ENCODE measurements around the gene CATSPER3.

Gene CATSPER3

DNA sequence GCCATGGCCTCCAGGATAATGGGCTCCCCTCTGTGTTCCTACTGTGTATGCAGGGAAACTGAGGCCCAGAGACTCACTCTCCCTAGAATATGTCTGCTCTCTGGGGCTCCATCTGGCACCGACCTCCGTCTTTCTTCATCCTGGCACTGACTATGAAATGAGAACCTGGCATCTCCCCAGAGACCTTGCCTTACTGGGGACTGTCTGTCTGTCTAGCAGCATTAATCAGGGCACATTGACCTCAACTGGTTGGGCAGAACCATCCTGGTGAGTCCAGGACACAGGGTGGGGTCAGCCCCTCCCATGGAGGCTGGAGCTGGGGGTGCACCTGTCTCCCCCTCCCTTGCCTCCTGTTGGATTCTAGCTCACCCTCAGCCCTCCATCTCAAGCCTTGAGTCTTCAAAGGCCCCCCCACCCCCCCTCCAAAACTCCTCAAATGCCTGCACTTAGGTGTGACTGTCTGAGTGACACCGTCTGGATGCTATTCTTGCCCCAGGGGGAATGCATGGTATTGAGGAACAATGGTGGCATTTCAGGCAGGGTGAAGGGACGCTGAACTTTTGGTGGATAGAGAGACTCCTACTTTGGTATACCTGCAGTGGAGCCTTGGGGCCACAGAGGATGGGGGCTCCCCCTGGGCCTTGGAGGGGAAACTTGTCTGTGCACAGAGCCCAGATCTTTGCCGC lies 79.1 kb downstream of the CATSPER3 start:
- no peak for DNase-seq

DNA sequence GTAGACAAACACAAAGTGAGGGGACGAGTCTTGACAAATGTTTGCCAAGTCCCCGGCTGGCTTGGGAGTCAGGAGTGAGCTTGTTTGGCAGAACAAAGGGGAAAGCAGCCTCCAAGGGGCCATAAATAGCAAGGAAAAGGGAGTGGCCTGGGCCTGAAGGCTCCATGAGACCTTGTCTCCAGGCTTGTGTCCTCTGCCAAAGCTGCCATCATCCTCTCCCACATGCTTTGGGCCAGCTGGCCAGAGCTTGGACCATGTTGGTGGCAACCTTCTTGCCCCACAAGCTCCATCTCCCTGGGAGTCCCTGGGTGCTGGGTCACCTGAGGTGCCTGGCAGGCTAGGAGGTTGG lies 79.6 kb downstream of the CATSPER3 start:
- no peak for DNase-seq

DNA sequence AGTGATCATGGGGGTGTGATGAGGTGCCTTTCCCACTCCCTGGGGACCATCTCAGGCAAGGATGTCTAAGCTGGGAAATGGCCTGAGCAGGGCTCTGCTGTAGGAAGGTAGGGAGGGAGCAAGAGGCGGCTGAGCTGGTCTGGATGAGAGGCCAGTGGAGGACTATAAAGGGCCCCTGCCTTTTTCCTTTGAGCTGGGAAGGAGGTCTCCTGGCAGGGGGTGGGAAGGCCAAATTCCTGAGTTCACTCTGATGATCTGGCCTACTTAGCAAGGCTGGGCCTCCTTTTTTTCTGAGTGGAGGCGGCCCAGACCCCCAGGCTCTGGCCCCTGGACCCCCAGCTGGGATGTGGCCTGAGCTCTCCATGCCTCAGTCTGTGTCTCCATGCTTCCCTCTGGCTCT lies 80.6 kb downstream of the CATSPER3 start:
- DNase-seq: no peak

DNA sequence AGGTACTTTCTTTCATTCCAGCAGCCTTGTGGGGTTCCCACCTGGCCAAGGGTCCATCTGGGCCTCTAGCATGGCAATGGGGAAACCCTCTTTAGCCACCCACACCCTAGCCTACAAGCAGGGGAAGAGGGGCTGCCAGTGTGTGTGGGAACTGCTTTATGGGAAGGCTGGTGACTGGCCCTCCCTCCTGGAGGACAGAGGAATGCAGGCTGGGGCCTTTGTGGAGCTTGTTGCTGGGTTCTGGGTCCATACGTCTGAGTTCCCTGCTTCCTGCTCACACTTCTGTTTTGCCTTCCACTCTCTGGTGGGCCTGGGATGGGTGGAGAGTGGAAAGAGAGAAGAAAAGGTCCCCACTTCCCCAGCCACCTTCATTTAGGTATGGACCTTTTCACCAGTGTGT lies 81.2 kb downstream of the CATSPER3 start:
- DNase-seq: no peak

DNA sequence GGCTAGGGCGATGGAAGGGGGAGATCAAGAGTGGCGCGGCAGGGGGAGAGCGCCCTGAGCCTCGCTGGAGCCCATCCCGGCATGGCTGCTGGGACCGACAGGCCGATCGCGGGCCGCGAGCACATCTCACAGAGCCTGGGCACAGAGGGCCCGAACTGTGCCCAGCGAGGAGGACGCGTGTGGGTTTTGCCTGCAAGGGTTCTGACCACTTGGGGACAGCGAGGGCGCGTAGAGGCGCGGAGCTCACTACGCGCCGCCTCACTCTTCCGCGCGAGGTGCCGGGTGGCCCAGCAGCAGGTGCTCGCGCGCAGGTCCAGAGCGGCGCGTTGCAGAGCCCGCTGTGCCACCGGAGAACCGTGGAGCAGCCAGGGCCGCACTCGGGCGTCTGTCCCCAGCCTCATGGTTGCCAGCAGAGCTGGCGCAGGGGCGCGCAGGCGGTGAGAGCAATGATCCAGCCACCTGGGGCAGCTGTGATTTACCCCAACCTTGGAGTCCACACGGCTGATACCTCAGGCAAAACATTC lies 82.6 kb downstream of the CATSPER3 start:
- DNase-seq: no peak

DNA sequence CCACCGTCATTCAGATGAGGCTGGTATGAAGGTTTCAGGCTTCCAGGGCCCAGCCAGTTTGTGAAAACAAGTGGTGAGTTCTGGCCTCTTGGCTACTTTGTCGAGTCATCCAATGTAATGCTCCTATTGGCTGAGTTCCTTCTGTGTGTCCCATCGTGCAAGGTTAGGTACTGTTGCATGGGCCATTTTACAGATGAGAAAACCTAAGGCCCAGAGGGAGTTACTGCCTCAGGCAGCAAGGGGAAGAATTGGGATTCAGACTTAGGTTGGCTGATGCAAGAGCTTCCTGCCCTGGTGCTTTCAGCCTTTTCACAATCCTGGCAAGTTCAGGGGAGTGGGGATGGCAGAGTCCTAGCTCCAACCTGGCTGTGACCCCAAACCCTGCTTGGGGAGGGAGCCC lies 83.7 kb downstream of the CATSPER3 start:
- no peak for DNase-seq

DNA sequence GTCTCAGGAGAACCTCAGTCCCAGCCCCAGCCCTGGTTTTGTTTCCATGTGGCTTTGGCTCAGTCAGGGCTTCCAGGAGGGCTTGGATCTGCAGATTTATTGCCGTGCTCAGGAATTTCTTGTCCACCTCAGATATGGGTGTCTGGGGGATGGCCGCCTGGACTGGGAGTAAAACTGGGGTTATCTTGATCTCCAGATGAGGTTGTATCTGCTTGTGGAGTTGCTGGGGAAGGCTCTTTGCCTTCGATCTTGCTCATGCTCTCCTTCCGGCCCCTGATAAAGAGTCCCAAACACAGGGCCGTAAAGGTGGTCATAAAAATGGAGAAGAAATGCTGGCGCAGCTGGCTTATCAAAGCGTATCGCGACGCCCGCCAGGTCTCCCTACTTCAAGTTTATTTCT lies 84.2 kb downstream of the CATSPER3 start:
- DNase-seq: no peak

DNA sequence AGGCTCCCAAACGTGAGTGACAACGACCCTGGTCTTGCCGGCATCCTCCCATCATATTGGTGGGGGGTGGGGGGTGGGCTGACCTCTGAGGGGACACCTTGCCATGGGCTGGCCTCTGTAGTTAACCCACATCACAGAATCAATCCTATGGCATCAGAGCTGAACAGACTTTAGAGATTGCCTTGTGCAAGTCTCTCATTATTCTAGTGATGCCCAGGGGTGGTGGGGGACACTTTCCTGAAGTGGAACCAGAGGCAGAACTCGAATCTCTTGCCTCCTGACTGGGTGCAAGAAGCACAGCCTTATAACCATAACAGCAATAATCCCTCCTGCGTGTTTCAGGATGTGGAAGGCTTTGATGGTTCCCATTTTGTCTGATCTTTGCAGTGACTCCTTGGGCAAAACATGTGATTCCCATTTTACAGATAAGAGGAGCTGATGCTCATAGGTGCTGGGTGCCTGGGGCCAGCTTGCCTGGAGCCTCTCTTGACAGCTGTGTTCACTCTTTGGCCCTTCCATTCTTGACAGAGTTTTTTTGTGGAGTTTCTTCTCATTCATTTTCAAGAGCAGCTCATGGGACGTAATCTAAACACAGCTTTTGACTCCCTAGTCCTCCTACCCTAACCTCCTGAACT lies 84.9 kb downstream of the CATSPER3 start:
- no peak for DNase-seq

DNA sequence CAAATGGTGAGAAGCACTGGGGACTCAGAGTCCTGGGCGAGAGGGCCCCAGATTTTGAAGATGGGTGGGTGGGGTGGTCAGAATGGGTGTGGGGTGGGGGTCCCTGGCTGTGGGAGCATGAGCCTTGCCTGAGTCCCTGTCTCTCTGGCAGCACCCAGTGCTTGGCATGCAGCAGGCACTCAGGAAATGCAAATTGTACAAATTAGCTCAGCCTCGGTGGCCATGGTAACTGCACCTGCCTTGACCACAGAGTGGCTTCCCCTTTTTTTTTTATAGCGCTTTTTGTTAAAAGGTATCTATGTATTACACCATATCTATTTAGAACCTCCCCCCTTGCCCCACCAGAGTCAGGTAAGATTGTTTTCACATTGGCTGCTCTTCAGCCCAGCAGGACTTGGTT lies 85.6 kb downstream of the CATSPER3 start:
- peak; percentile 36 for DNase-seq

DNA sequence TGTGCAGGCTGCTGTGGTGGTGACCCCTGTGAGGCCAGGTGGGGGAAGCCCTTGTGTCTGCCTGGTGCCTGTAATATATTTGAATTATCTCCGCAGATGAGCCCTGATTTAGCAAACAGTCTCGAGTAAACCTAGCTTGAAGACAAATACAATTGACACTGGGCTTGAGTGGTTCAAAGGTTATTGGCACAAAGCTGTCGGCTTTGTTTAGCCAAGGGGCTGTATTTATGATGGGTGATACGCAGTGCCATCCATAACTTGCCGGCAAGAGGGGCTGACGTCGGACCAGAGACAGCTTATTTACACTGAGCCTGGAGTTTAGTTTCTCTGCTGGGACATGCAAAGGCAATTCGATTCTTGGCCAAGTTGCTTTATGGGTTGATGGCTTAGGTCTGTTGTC lies 86.3 kb downstream of the CATSPER3 start:
- no peak for DNase-seq

DNA sequence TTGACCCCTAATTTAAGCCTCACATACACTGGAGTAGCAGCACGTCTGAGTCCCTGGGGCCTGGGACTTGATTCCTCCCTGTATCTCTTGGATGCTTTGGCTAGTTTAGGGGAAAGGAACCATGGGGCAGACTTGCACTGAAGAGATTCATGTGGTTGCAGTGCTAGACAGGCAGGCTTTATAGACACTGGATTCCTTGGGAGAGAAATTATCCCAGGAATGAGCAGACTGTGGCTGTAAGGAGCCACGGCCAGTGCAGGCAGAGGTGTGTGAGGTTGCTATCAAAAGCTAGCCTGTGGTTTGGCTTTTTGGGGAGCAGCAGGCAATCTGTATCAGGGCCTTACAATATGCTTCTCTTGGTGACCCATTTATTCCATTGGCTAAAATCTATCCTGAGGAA lies 86.8 kb downstream of the CATSPER3 start:
- DNase-seq: no peak

DNA sequence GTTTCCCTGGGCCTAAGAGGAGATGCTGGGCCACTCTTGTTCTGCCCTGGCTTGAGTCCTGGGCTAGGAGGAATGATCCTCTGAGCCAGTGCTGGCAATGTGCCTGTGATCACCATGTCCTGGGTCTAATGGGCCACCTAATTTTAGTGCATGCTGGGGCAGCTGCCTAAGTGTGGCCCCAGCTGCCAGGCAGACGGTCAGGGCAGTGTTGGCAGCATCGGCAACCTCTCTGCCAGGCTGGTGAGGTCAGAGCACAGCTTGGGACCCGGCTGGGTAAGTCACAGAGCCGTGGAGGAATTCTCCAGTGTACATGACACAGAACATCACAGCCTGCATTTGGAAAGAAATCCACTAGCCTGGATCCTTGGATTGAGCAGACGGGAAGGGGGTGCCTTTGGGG lies 87.7 kb downstream of the CATSPER3 start:
- DNase-seq: no peak

DNA sequence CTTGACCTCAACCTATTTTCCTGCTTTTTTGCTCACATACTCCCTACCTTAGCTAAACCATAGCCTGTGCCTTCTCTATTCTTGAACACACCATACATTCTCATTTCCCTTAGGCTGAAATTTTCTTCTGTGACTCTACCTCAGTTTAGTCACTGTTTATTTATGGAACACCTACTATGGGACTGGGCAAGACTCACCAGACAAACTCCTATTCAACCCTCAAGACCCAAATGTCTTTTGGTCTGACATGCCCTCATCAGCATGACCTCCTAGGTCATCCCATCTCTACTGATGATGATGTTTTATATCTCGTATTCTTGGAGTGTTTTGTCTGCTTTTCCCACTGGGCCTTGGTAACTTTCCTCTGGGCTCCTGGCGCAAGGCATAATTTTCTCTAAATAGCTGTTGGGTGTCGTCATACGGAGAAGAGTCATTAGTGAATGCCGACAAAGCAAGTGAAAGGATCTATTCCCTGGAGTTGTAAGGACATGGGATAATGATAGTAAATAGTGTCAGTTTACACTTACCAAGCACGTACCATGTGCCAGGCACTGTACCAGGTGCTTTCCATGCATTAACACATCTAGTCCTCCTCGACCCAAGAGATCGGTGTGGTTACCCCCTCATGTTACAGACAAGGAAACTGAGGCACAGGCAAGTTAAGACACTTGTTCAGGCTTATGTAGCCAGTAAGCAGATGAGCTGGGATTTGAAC lies 88.8 kb downstream of the CATSPER3 start:
- no peak for DNase-seq

DNA sequence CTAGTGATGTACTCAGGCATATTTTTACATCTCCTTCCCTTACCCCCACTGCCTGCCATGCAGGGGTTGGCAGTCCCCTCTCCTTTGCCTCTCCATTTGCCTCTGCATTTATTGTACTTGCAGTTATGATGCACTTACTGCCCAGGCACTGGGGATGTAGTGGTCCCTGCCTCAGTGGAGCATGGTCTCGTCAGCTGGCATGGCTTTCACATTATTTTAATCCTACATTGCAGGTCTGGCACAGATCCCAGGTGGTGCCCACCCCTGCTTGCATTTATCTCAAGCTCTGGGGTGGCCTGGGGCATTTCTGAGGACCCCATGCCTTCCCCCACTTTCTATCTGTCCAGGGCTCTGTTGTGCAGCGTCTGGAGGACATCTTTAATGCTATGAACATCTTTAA lies 89.5 kb downstream of the CATSPER3 start:
- no peak for DNase-seq

DNA sequence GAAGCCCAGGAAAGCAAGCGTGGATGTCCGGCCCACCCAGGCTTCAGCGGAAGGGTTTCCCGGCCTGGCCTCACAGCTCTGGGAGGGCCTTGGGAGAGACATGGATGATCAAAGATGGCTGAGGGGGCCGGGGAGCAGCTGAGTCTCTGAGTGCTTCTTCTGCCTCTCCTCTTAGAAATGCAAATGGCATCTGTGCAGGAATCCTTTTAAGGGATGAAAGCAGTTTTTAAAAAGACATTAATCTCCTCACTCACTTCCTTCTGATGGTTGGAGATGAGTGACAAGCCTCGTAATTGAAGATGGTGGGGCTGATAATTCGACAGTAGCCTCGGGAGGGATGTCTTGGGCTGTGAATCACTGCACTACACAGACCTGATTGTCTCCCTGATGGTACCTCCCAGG lies 90.6 kb downstream of the CATSPER3 start:
- DNase-seq: no peak

DNA sequence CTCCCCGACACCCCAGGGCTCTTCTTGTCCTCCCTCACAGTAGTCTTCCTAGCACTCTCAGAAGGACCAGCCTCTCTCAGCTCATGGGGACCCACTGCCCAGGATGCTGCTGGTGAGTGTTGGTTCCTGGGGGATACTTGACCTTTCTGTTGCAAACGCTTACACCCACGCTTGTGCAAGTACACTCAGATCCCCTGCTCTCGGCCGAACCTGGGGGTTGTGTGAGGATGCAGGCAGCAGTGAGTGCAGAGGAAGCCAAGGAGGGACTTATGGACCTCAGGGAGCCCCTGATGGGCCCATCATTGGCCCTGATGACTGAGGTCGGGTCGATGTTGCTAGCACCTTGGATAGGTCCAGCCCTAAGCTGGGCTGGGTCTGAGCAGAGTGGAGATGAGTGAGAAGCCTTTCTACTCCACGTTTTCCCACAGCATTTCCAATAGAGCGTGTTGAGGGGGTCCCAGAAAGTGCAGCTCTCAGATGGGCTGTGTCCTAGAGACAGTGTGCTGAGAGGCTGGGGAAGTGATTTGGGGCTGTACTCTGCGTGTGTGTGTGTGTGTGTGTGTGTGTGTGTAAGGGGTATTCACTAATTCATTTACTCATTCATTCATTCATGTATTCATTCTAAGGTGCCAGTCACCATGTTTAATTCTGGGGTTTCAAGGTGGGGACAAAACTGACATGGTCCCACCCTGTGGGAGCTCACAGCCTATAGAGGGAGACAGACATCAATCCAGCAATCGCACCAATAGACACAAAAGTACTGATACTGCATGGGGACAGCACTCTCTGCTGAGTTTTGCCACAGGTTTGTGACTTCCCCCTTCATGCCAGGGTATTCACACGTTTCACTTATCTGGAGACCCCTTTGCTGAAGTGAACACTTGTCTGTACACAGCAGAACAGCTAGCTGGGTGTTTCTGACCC lies 91.6 kb downstream of the CATSPER3 start:
- no peak for DNase-seq

DNA sequence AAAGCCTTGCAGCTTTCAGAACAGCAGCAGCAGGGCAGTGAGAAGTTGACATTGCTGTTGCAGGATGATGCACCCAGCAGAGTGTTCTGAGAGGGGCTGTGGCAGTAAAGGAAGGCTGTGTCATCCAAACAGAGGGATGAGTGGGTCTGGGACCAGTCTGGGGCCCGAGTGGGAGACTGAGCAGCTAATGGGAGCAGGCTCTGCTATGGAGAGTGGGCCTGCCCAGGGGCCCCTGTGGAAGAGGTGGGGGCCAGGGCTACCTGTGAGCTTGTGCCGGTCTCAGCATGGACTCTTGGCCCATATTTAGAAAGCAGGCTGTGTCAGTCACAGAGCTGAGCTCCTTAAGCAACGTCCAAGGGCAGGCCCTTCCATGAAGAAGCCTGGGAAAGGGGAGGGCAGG lies 92.3 kb downstream of the CATSPER3 start:
- no peak for DNase-seq

DNA sequence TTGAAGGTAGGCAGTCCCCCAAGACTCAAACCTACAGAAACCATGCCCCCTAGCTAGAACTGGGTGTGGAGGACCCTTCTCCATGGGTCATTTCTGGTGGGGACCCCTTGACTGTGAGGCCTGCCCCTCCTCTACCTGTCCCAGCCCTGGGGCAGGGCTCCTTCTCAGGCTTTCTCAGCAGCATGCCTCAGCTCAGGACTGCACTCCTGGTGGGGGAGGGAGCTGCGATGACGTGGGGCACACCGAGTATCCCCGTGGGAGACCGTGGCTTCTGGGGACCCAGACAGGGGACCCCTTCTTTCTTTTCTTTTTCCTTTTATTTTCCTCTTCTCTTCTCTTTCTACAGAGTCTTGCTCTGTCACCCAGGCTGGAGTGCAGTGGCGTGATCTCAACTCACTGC lies 93.3 kb downstream of the CATSPER3 start:
- DNase-seq: no peak
